ENCODE data around the gene CD6.

GRCh38 chr11:61000426-61000825, 28.9 kb downstream of the CD6 start:
- TF ChIP-seq MYC (IDR thresholded peaks at IDR 0.05; ENCODE audit: low read depth, low read length) (no peak), CTCF (IDR thresholded peaks at IDR 0.05; ENCODE audit: extremely low read depth in 1 of 2, insufficient read depth in 1 of 2, low read depth in 1 of 2, low read length in 2 of 2) (no peak), POLR2A (IDR thresholded peaks at IDR 0.05; ENCODE audit: low read depth, low read length) (no peak), POLR2AphosphoS5 (IDR thresholded peaks at IDR 0.05; ENCODE audit: insufficient read depth, low read depth, low read length) (no peak), EZH2 (IDR thresholded peaks at IDR 0.05; ENCODE audit: borderline replicate concordance, low read depth, low read length, severe bottlenecking) (no peak), MAX (IDR thresholded peaks at IDR 0.05; ENCODE audit: insufficient read depth, insufficient read length) (no peak), JUN (IDR thresholded peaks at IDR 0.05; ENCODE audit: borderline replicate concordance, insufficient read depth, insufficient read length, low read depth) (no peak)
